Inflammatory macrophage treated with lipopolysaccharide for 4 hours (primary cell): ENCODE measurements around the gene SLC27A4.

Experiments used
- DNase-seq: peaks from one replicate; pipeline ENCODE4 v3.0.0-alpha.2; 2020

Gene SLC27A4

GRCh38 chr9:128339761-128340690 is at the start of gene SLC27A4:
TSS of gene SLC27A4 (plus strand) at chr9:128340527. CDS start at chr9:128343133, 2,606 bp downstream.
- peak; percentile 71 for DNase-seq

DNA sequence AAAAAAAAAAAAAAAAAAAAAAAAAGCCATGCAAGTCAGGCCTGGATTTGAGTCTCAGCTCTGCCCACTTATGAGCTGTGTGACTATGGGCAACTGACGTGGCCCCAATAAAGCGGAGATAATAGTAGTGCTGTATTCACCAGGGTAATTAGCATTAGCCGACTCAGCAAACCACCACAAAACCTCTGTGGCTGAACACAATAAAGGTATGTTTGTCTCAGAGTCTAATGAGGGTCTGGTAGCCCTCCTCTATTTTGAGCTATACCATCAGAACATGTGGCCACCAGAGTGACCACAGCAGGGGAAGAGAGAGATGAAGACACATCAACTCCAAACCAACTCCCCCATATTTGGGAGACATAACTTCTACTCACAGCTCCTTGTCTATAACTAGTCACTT is 48.3 kb upstream of the SLC27A4 start:
- DNase-seq = no peak

- DNase-seq = no peak
These were observed 47.2 kb upstream of the SLC27A4 start for GRCh38 chr9:128293091-128293490.

DNA sequence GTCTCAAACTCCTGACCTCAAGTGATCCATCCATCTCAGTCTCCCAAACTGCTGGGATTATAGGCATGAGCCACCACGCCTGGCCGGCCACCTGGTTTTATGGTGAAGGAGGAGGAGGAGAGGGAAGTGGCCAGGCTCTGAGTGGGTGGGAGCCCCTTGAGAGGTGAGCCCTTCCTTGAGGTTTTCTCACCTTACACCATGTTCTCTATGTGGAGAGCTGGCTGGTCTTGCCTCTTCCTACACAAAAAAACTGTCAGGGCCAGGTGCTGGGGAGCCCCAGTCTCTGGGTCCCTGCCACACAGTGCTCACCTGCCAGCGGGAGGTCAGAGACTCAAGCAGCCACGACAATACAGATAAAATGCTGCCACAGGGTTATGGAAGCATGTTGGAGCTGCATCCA is 46.2 kb upstream of the SLC27A4 start:
- no peak for DNase-seq

GRCh38 chr9:128296340-128297220 is 43.7 kb upstream of the SLC27A4 start:
- no peak for DNase-seq

DNA sequence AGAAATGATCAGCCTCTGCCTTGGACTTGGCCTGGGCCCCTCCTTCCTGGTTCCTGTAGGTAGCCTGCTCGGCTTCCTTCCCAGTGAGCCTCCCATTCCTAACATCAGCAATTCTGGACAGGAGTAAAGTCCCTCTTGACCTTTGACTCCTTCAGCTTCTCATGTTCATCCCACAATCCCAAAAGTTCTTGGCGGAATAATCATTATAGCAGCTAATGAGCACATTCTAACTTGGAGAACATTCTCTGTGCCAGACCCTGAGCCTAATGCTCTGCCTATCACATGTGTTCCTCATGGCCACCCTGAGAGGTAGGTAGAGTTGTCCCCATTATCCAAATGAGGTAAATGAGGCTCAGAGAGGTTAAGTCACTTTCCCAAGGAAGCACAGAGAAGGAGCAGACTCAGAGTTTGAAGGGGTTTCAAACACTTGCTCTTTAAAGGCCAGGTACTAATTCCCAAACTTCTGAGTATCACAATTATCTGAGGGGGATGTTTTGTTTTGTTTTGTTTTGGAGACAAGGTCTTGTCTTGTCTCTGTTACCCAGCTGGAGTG is 43.0 kb upstream of the SLC27A4 start:
- DNase-seq = no peak

DNA sequence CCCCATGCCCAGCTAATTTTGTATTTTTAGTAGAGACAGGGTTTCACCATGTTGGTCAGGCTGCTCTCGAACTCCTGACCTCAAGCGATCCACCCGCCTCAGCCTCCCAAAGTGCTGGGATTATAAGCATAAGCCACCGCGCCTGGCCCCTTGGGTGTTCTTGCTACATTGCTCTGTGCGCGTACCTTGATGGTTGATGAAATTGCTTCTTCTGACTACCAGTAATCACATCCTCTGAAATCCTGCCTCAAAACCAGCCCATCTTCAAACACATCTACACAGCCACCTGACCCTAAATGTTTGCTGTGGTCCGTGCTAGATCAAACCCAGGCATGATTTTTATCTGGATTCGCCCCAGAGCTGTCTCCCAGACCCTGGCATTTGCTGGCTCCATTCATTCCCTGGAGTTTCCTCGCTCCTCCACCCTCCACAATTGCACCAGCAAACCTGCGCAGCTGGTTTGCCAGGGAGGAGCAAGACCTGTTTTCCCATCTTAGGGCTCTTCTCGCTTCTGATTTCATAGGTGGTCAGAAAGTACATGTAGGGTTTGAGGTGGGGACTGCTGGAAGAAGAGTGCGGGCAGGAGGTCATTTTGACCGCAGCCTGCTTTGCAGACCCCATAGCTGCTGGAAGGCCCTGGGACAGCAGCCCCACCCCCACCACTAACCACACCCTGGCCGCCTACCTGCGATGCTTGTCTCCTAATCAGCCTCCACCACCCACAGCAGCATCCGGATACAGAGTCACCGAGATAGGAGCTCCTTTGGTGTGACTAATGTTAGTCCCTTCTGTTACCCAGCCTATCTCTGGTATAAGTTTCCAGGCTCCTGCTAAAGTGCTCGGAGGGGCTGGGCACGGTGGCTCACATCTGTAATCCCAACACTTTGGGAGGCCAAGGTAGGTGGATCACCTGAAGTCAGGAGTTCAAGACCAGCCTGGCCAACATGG is 41.5 kb upstream of the SLC27A4 start:
- DNase-seq = no peak

DNA sequence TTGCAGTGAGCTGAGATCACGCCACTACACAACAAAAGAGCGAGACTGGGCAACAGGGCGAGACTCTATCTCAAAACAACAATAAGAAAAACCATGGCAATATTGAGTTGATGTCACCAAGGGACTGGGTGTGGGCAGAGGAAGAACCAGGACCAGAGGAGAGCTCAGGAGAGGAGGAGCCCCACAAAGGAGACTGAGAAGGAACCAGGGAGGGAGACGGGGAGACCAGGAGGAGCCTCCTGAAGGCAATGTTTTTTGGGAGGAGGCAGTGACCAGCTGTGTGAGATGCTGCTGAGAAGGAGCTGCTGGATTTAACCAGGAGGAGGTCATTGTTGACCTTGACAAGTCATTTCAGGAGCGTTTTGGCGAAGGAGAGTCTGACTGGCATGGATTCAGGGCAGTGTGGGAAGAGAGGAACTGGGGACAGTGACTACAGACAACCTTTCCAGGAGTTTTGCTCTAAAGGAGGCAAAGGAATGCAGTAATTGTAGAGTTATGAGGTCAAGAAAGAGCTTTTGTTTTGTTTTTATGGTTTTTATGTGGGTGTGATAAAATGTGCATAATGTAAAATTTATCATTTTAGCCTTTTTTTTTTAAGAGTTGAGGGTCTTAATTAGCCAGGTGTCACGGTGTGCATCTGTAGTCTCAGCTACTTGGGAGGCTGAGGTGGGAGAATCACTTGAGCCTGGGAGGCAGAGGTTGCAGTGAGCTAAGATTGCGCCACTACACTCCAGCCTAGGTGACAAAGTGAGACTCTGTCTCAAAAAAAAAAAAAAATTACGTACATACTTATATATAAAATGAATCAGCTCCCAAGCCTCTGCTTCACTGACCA is 36.0 kb upstream of the SLC27A4 start:
- DNase-seq = no peak

DNA sequence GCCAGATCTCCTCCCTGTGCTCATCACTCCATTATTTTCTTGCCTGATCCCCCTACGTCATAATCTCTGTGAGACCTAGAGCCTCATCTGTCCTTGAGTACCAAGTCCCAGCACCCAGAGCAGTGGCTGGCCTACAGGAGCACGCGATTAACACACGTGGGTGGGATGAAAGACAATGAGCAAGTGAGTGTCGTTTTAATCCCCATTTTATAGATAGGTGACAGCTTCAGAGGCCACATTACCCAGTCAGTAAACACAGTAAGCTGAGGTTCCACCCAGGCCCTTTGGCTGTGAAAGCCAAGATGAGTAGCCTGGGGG is 35.4 kb upstream of the SLC27A4 start:
- no peak for DNase-seq

DNA sequence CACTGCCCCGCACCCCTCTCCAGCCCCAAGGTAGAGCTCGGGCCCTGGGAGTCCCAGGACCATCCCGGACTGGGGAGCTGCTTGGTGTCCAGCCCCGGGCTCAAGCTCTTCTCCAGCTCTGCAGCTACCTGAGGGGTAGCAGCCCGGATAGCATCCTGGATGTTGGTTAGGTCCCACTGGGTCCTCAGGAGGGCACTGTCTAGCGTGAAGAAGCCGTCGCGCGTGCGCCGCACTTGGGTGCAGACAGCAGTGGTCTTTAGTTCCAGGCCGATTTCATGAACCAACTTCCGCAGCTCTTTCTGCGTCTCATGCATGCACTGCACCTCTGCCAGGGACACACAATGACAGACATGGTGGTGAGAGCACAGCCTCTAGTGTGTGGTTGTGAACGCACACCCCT is 30.8 kb upstream of the SLC27A4 start:
- no peak for DNase-seq

DNA sequence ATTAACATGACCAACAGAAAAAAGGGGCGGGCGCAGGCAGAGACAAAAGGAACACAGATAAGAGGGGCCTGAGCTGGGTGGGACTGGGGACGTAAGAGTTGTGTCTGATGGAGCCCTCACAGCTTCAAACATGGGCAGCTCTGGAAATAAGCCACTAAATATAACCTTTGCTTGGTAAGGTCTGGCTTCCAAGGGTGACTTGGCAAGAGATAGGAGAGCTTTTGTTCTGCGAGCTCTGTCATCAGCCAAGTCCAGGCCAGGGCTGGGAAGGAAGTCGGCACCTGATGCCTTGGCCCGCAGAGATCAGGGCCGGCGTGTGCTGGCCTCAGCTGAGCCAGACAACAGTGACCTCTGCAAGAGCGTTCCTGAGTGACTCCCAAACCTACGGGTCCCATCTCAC is 29.9 kb upstream of the SLC27A4 start:
- DNase-seq = no peak

- DNase-seq = no peak
These were observed 25.6 kb upstream of the SLC27A4 start for GRCh38 chr9:128314697-128315096.

GRCh38 chr9:128316421-128316820 is 23.9 kb upstream of the SLC27A4 start:
- DNase-seq = no peak

- DNase-seq = no peak
These were observed 22.7 kb upstream of the SLC27A4 start for GRCh38 chr9:128317629-128318028.

DNA sequence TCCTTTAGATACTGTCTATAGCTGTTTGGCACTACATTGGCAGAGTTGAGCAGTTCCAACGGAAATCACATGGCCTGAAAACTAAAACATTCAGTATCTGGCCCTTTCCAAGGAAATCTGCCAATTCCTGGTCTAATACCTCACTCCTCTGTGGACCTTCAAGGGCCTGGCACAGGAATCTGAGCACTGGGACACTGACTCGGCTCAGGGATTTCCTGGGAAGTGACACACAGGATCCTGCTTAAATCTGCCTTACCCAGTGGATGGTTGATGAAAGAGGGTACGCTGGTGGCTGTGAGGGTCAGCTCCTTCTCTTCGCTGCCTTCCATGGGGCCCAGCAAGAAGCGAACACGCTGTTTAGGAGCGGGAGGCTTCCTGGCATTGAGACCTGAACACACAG is 19.0 kb upstream of the SLC27A4 start:
- DNase-seq = no peak

GRCh38 chr9:128321879-128322403 is 18.4 kb upstream of the SLC27A4 start:
- DNase-seq = peak; percentile 1

DNA sequence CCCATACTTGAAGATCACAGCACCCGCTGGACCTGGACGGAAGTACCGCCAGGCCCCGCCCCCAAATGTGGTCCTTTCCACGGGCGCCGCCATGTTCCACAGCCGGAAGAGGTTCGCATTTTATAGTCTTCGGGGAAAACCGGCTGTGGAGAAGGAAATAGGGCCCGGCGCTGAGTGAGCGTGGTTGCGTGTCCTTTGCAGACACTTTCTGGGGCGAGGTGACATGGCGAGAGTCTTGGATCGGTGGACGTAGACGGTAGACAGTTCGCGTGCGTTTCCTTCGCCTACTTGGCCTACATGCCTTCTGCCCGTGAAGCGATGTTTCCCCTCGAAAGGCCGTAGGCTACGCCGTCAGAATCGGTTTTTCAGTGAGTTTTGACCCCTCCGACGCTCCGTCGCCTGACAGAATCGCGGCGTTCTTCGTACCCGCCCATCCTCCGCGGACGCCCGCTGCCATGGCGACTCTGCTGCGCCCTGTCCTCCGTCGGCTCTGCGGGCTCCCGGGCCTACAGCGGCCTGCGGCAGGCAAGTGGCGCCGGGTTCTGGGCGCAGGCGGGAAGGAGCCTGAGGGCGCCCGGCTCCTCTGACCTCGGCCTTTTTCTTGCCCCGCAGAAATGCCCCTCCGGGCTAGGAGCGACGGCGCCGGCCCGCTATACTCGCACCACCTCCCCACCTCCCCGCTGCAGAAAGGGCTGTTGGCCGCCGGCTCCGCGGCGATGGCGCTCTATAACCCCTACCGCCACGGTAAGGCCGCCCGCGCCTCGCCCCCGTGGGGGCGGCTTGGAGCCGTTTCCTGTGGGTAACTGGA is 17.7 kb upstream of the SLC27A4 start, which contains the start of the genes COQ4 and TRUB2:
Gene COQ4 (plus strand): TSS at position 436 of the 808 bp plus-strand sequence. CDS start 20 bp downstream, at position 456.
Gene TRUB2 (minus strand): TSS at position 44 of the 808 bp plus-strand sequence. CDS start 39 bp downstream, at position 5.
- peak; percentile 94 for DNase-seq

GRCh38 chr9:128323212-128323730 is 17.1 kb upstream of the SLC27A4 start:
- DNase-seq = peak; percentile 42

- peak; percentile 24 for DNase-seq
These were observed 16.5 kb upstream of the SLC27A4 start for GRCh38 chr9:128323791-128324190.

DNA sequence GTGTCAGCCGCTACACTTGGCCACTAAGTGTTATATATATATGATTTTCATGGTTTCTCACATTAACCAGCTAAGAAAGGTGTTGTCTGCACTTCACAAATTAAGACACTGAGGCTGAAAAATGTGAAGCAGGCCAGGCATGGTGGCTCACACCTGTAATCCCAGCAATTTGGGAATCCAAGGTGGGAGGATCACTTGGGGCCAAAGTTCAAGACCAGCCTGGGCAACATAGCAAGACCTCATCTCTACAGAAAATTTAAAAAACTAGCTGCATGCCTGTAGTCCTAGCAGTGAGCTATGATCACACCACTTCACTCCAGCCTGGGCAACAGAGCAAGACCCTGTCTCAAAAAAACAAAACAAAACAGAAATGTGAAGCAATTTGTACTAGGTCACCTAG is 15.9 kb upstream of the SLC27A4 start:
- no peak for DNase-seq
